Fibroblast of lung (primary cell): ENCODE results near the gene SOCS1. TPM values are rescaled to one million over a fixed set of nuclear protein-coding genes. Genes with fewer than 3 reads are reported as not detected.
A peak's percentile ranks its signal among the peaks of the same experiment; 100 is the strongest.

ENCODE experiments used
- DNase-seq, 2 donors: peaks; one replicate each; pipeline versions ENCODE4 v3.0.0 to v3.0.0-alpha.2; 2010; ENCODE audit warnings: low read depth in 2 of 2
- H2AFZ ChIP-seq: 2 replicates; pipeline ENCODE4 v1.5.1; 2012; ENCODE audit warnings: low read length, control low read depth, inconsistent platforms
- H3K27ac ChIP-seq: 2 replicates; pipeline ENCODE4 v1.5.1; 2011; ENCODE audit warnings: low read length, control low read depth; ENCODE audit not compliant: insufficient read depth
- H3K27me3 ChIP-seq: 2 replicates; pipeline ENCODE4 v1.5.1; 2011; ENCODE audit warnings: mild to moderate bottlenecking, low read length; ENCODE audit not compliant: control insufficient read depth, insufficient read depth
- H3K36me3 ChIP-seq: 2 replicates; pipeline ENCODE4 v1.5.1; 2011; ENCODE audit warnings: low read length; ENCODE audit not compliant: control insufficient read depth, insufficient read depth
- H3K4me1 ChIP-seq: 2 replicates; pipeline ENCODE4 v1.5.1; 2011; ENCODE audit warnings: low read length; ENCODE audit not compliant: control insufficient read depth, insufficient read depth; ENCODE audit errors: extremely low read depth
- H3K4me2 ChIP-seq: 2 replicates; pipeline ENCODE4 v1.5.1; 2011; ENCODE audit warnings: low read length, control low read depth; ENCODE audit not compliant: insufficient read depth; ENCODE audit errors: extremely low read depth
- H3K4me3 ChIP-seq, 4 experiments: fragments of 200-600 bp in 1 of 4; sonication (generic) in 1 of 4; replicated peaks in 1 of 4; 2 replicates each; pipeline ENCODE4 v1.5.1; 2011 to 2016; ENCODE audit warnings: low read length in 4 of 4, low read depth in 3 of 4, mild to moderate bottlenecking in 3 of 4, control low read depth in 2 of 4, inconsistent platforms in 1 of 4, mixed read lengths in 1 of 4; ENCODE audit not compliant: insufficient read depth in 1 of 4; ENCODE audit errors: control extremely low read depth in 1 of 4
- H3K79me2 ChIP-seq: 2 replicates; pipeline ENCODE4 v1.5.1; 2012; ENCODE audit warnings: mild to moderate bottlenecking, low read length, inconsistent platforms; ENCODE audit not compliant: control insufficient read depth, insufficient read depth
- H3K9ac ChIP-seq: 2 replicates; pipeline ENCODE4 v1.5.1; 2011; ENCODE audit warnings: mild to moderate bottlenecking, low read length, control low read depth; ENCODE audit not compliant: insufficient read depth
- H3K9me3 ChIP-seq: 2 replicates; pipeline ENCODE4 v1.5.1; 2012; ENCODE audit warnings: low read depth, low read length; ENCODE audit not compliant: control insufficient read depth, insufficient read depth
- H4K20me1 ChIP-seq: 2 replicates; pipeline ENCODE4 v1.5.1; 2011; ENCODE audit warnings: low read length; ENCODE audit not compliant: control insufficient read depth, insufficient read depth; ENCODE audit errors: extremely low read depth
- EZH2 ChIP-seq: IDR thresholded peaks from 2 replicates; pipeline ENCODE4 v1.5.1; 2012; ENCODE audit warnings: low read length, control low read depth, mild to moderate bottlenecking; ENCODE audit errors: missing control alignments
- polyA plus RNA-seq, 2 donors: library from polyadenylated mRNA; depleted of rRNA in 1 of 2; stranded (reverse) in 1 of 2; unstranded in 1 of 2; fragments of >200 nt; gene quantifications; 2 replicates each; pipeline ENCODE4 v1.2.1, GENCODE V29; 2011 to 2012; ENCODE audit warnings: missing spikeins in 1 of 2
- total RNA-seq: library from RNA; depleted of rRNA; stranded (reverse); fragments of >200 nt; gene quantifications from 2 replicates; pipeline ENCODE4 v1.2.1, GENCODE V29; 2014
- TF ChIP-seq, protein P1 (sequence below), 2 donors: IDR thresholded peaks in 1 of 2; conservative IDR thresholded peaks in 1 of 2; 1 replicate in 1 of 2; 2 replicates in 1 of 2; pipeline ENCODE4 v1.5.1; 2011 to 2012; ENCODE audit warnings: low read length in 2 of 2, control low read depth in 1 of 2, inconsistent platforms in 1 of 2, low read depth in 1 of 2, mild to moderate bottlenecking in 1 of 2

Gene SOCS1
- total and polyA plus RNA-seq, 2 donors (not counting 1 experiment from before 2014, with no cell fraction given), result 17.7 to 21.1 TPM

DNA sequence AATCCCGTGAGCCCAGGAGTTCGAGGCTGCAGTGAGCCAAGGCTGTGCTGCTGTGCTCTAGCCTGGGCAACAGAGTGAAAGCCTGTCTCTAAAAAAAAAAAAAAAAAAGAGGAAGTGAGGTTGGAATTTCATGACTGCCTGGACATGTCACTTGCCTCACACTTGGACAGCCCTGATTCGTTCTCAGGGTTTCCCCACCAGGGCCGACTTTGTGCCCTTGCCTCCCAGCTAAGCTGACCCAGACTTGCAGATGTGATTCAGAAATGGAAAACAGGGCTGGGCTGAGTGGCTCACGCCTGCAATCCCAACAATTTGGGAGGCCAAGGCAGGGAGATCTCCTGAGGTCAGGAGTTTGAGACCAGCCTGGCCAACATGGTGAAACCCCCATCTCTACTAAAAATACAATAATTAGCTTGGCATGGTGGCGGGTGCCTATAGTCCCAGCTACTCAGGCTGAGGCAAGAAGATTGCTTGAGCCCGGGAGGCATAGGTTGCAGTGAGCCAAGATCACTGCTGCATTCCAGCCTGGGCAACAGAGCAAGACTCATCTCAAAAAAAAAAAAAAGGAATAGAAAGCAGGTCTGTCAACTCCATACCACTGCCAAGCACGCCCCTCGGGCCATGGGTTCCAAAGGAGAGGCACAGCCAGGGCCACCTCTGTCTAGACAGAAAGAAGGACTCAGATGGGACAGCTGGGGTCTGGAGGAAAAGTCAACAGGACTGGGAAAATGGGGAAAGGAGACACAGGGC, 46.9 kb downstream of the SOCS1 start:
- Histone ChIP-seq H2AFZ (no peak overlapping the region), H3K79me2 (no peaks in the 10 kb centered on the region), H3K27ac (no peak overlapping the region), H3K4me2 (no peak overlapping the region), H3K27me3 (no peaks in the 10 kb centered on the region), H3K9ac (no peak overlapping the region), H3K9me3 (peaks cover 2% of the 10 kb centered on the region), H4K20me1 (no peaks in the 10 kb centered on the region), H3K4me1 (peaks cover 5% of the 10 kb centered on the region), H3K36me3 (no peaks in the 10 kb centered on the region), H3K4me3 (no peak overlapping the region)
- no peak for TF ChIP-seq EZH2
- TF ChIP-seq, protein P1, sequence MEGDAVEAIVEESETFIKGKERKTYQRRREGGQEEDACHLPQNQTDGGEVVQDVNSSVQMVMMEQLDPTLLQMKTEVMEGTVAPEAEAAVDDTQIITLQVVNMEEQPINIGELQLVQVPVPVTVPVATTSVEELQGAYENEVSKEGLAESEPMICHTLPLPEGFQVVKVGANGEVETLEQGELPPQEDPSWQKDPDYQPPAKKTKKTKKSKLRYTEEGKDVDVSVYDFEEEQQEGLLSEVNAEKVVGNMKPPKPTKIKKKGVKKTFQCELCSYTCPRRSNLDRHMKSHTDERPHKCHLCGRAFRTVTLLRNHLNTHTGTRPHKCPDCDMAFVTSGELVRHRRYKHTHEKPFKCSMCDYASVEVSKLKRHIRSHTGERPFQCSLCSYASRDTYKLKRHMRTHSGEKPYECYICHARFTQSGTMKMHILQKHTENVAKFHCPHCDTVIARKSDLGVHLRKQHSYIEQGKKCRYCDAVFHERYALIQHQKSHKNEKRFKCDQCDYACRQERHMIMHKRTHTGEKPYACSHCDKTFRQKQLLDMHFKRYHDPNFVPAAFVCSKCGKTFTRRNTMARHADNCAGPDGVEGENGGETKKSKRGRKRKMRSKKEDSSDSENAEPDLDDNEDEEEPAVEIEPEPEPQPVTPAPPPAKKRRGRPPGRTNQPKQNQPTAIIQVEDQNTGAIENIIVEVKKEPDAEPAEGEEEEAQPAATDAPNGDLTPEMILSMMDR (conservative IDR thresholded peaks at IDR 0.05 in 1 of 2, IDR thresholded peaks at IDR 0.05 in 1 of 2; ENCODE audit: low read depth in 1 of 2, low read length in 2 of 2), result no peak
- no peak for DNase-seq

- TF ChIP-seq, protein P1 (conservative IDR thresholded peaks at IDR 0.05 in 1 of 2, IDR thresholded peaks at IDR 0.05 in 1 of 2; ENCODE audit: low read depth in 1 of 2, low read length in 2 of 2), result no peak
- no peak for TF ChIP-seq EZH2
- H3K4me2 ChIP-seq, result no peak overlapping the region
- H3K27ac ChIP-seq, result no peak overlapping the region
- H3K27me3 ChIP-seq, result no peaks in the 10 kb centered on the region
- no peak overlapping the region for H3K4me3 ChIP-seq
- H3K36me3 ChIP-seq, result no peaks in the 10 kb centered on the region
- no peak overlapping the region for H3K9ac ChIP-seq
- H3K9me3 ChIP-seq, result peaks cover 2% of the 10 kb centered on the region
- peaks cover 6% of the 10 kb centered on the region for H3K4me1 ChIP-seq
- H3K79me2 ChIP-seq, result no peaks in the 10 kb centered on the region
- no peaks in the 10 kb centered on the region for H4K20me1 ChIP-seq
- H2AFZ ChIP-seq, result no peak overlapping the region
- DNase-seq, result no peak
Observed at GRCh38 chr16:11207646-11208045, 48.4 kb downstream of the SOCS1 start.

DNA sequence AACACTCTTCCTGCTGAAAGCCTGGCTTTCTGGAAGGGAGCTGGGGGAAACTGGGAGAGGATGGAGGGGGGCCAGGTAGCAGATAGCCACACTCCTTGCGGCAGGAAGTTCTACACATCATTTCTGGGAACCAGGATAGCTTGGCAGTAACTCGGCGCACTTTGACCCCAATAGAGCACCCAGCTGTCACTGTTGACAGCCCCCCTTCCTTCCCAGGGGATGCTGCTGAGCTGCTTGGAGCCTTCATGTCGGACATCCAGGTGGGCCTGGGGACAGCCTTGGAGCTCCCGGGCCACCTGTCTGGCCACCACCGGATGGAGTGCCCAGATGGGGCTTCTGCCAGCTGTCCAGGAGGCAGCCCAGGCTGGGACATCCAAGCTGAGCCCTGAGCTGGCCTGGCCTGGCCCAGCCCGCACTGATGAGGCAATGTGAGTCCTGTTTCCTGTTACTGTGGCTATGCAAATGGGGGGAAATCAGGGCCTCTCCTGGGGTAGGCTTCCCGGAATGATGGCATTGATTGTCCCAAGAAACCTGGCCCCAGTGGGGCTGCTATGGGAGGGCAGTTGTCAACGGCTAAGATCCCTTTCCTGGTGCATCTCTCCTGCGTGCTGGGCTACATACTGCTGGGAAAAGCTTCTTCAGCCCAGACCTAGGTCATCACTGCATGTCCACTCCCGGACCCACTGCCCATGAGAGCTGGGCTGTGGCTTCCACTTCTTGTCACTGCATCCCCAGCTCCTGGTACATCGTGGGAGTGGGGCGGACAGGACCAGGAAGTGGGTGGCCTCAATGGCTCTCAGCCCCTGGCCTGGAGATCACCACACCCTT, 50.0 kb downstream of the SOCS1 start:
- Histone ChIP-seq H4K20me1 (no peaks in the 10 kb centered on the region), H3K27me3 (no peaks in the 10 kb centered on the region), H3K9me3 (peaks cover 2% of the 10 kb centered on the region), H3K27ac (no peak overlapping the region), H3K79me2 (no peaks in the 10 kb centered on the region), H3K4me2 (no peak overlapping the region), H3K4me1 (peaks cover 23% of the 10 kb centered on the region), H3K36me3 (no peaks in the 10 kb centered on the region), H3K9ac (peak overlapping the region; percentile 16), H2AFZ (peak overlapping the region; percentile 3), H3K4me3 (no peak overlapping the region)
- peak; percentile 19 to 41 for DNase-seq
- no peak for TF ChIP-seq EZH2
- TF ChIP-seq, protein P1 (conservative IDR thresholded peaks at IDR 0.05 in 1 of 2, IDR thresholded peaks at IDR 0.05 in 1 of 2; ENCODE audit: low read depth in 1 of 2, low read length in 2 of 2), result no peak
